Measurements from ENCODE around the gene HOXB4.

DNA sequence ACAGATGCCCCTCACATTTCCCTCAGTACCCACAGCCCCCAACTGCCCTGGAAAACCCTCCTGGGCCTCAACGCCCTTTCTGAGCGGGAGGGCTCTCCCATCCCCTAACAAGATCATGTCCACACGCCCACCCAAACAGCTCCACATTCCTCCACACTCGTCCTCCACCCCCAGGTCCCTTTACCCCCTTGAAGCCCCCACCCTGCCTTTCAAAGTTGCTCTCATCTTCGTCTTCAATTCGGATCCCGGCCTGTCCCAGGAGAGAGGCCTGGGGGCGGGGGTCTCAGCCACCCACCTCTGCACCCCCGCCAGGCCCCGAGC is 14.3 kb downstream of the HOXB4 start:
- TF ChIP-seq EZH2phosphoT487 (IDR thresholded peaks at IDR 0.05; ENCODE audit: borderline replicate concordance, low read depth) (no peak), NFIC (IDR thresholded peaks at IDR 0.05; ENCODE audit: borderline replicate concordance) (no peak)
- TF ChIP-seq, protein P1, sequence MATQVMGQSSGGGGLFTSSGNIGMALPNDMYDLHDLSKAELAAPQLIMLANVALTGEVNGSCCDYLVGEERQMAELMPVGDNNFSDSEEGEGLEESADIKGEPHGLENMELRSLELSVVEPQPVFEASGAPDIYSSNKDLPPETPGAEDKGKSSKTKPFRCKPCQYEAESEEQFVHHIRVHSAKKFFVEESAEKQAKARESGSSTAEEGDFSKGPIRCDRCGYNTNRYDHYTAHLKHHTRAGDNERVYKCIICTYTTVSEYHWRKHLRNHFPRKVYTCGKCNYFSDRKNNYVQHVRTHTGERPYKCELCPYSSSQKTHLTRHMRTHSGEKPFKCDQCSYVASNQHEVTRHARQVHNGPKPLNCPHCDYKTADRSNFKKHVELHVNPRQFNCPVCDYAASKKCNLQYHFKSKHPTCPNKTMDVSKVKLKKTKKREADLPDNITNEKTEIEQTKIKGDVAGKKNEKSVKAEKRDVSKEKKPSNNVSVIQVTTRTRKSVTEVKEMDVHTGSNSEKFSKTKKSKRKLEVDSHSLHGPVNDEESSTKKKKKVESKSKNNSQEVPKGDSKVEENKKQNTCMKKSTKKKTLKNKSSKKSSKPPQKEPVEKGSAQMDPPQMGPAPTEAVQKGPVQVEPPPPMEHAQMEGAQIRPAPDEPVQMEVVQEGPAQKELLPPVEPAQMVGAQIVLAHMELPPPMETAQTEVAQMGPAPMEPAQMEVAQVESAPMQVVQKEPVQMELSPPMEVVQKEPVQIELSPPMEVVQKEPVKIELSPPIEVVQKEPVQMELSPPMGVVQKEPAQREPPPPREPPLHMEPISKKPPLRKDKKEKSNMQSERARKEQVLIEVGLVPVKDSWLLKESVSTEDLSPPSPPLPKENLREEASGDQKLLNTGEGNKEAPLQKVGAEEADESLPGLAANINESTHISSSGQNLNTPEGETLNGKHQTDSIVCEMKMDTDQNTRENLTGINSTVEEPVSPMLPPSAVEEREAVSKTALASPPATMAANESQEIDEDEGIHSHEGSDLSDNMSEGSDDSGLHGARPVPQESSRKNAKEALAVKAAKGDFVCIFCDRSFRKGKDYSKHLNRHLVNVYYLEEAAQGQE (IDR thresholded peaks at IDR 0.05; ENCODE audit: low read depth, low read length), result no peak
- TF ChIP-seq, protein P2, sequence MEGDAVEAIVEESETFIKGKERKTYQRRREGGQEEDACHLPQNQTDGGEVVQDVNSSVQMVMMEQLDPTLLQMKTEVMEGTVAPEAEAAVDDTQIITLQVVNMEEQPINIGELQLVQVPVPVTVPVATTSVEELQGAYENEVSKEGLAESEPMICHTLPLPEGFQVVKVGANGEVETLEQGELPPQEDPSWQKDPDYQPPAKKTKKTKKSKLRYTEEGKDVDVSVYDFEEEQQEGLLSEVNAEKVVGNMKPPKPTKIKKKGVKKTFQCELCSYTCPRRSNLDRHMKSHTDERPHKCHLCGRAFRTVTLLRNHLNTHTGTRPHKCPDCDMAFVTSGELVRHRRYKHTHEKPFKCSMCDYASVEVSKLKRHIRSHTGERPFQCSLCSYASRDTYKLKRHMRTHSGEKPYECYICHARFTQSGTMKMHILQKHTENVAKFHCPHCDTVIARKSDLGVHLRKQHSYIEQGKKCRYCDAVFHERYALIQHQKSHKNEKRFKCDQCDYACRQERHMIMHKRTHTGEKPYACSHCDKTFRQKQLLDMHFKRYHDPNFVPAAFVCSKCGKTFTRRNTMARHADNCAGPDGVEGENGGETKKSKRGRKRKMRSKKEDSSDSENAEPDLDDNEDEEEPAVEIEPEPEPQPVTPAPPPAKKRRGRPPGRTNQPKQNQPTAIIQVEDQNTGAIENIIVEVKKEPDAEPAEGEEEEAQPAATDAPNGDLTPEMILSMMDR (IDR thresholded peaks at IDR 0.05), result no peak

Data from SK-N-SH (cell line).